ENCODE data around the gene CSMD2. TPM values are rescaled to one million over a fixed set of nuclear protein-coding genes. Genes with fewer than 3 reads are reported as not detected.

CSMD2 gene
- total RNA-seq, 6 experiments from 2014 or later: under 0.01 to 0.19 (median 0.09) TPM; not detected in 1

GRCh38 chr1:34126486-34126885 lies 38.5 kb downstream of the CSMD2 start:
- no peaks in the 10 kb centered on the region for H3K9me3 ChIP-seq
- intact Hi-C loops (cut with DNase I): no loop called here
- 32% methylated on average over 6 of the region's 6 CpGs for WGBS (ENCODE audit: insufficient coverage, low coverage, low lambda C conversion rate, missing lambda C conversion rate)

GRCh38 chr1:34125721-34126380 lies 39.2 kb downstream of the CSMD2 start:
- intact Hi-C loops (cut with DNase I): no loop called here
- 66% methylated on average over 3 of the region's 5 CpGs for WGBS (ENCODE audit: insufficient coverage, low coverage, low lambda C conversion rate, missing lambda C conversion rate)
- TF ChIP-seq POLR2A (IDR thresholded peaks at IDR 0.05) (no peak), CTCF (IDR thresholded peaks at IDR 0.05) (no peak)
- Histone ChIP-seq H3K4me3 (no peak overlapping the region), H3K27ac (no peak overlapping the region), H3K4me1 (no peaks in the 10 kb centered on the region), H3K9me3 (no peaks in the 10 kb centered on the region), H3K27me3 (no peaks in the 10 kb centered on the region), H3K36me3 (no peaks in the 10 kb centered on the region)
- DNase-seq (no peak), ATAC-seq (no peak)

More at GRCh38 chr1:34126486-34126885, 38.5 kb downstream of the CSMD2 start:
- TF ChIP-seq POLR2A (IDR thresholded peaks at IDR 0.05) (no peak), CTCF (IDR thresholded peaks at IDR 0.05) (no peak)
- no peaks in the 10 kb centered on the region for H3K4me1 ChIP-seq
- H3K36me3 ChIP-seq: no peaks in the 10 kb centered on the region
- ATAC-seq (no peak), DNase-seq (no peak)
- no peak overlapping the region for H3K4me3 ChIP-seq
- H3K27me3 ChIP-seq: no peaks in the 10 kb centered on the region
- H3K27ac ChIP-seq: no peak overlapping the region

- DNase-seq (no peak), ATAC-seq (no peak)
- Histone ChIP-seq H3K27ac (no peak overlapping the region), H3K4me1 (no peaks in the 10 kb centered on the region), H3K9me3 (no peaks in the 10 kb centered on the region), H3K36me3 (no peaks in the 10 kb centered on the region), H3K27me3 (no peaks in the 10 kb centered on the region), H3K4me3 (no peak overlapping the region)
- 55% methylated on average over 9 of the region's 10 CpGs for WGBS (ENCODE audit: insufficient coverage, low coverage, low lambda C conversion rate, missing lambda C conversion rate)
- no peak for TF ChIP-seq POLR2A (IDR thresholded peaks at IDR 0.05)
- TF ChIP-seq CTCF (IDR thresholded peaks at IDR 0.05): no peak
- intact Hi-C loops (cut with DNase I): no loop called here
These were observed 42.7 kb downstream of the CSMD2 start for GRCh38 chr1:34122080-34122932.

GRCh38 chr1:34115233-34115632 lies 49.8 kb downstream of the CSMD2 start:
- DNase-seq (no peak), ATAC-seq (no peak)
- no peak overlapping the region for H3K4me3 ChIP-seq
- no peaks in the 10 kb centered on the region for H3K27me3 ChIP-seq
- H3K9me3 ChIP-seq: no peaks in the 10 kb centered on the region
- H3K4me1 ChIP-seq: no peaks in the 10 kb centered on the region
- 73% methylated on average over 1 of the region's 1 CpG for WGBS (ENCODE audit: insufficient coverage, low coverage, low lambda C conversion rate, missing lambda C conversion rate)
- TF ChIP-seq CTCF (IDR thresholded peaks at IDR 0.05) (no peak), POLR2A (IDR thresholded peaks at IDR 0.05) (no peak)
- no peaks in the 10 kb centered on the region for H3K36me3 ChIP-seq
- intact Hi-C loops (cut with DNase I): no loop called here
- no peak overlapping the region for H3K27ac ChIP-seq
